Fibroblast of lung (primary cell): ENCODE measurements around the gene ZIM2. TPM values are rescaled to one million over a fixed set of nuclear protein-coding genes. Genes with fewer than 3 reads are reported as not detected.

Source experiments
- DNase-seq, 2 donors: peaks; one replicate each; pipeline versions ENCODE4 v3.0.0 to v3.0.0-alpha.2; 2010; ENCODE audit warnings: low read depth in 2 of 2
- H2AFZ ChIP-seq: 2 replicates; pipeline ENCODE4 v1.5.1; 2012; ENCODE audit warnings: low read length, control low read depth, inconsistent platforms
- H3K27ac ChIP-seq: 2 replicates; pipeline ENCODE4 v1.5.1; 2011; ENCODE audit warnings: low read length, control low read depth; ENCODE audit not compliant: insufficient read depth
- H3K27me3 ChIP-seq: 2 replicates; pipeline ENCODE4 v1.5.1; 2011; ENCODE audit warnings: mild to moderate bottlenecking, low read length; ENCODE audit not compliant: control insufficient read depth, insufficient read depth
- H3K36me3 ChIP-seq: 2 replicates; pipeline ENCODE4 v1.5.1; 2011; ENCODE audit warnings: low read length; ENCODE audit not compliant: control insufficient read depth, insufficient read depth
- H3K4me1 ChIP-seq: 2 replicates; pipeline ENCODE4 v1.5.1; 2011; ENCODE audit warnings: low read length; ENCODE audit not compliant: control insufficient read depth, insufficient read depth; ENCODE audit errors: extremely low read depth
- H3K4me2 ChIP-seq: 2 replicates; pipeline ENCODE4 v1.5.1; 2011; ENCODE audit warnings: low read length, control low read depth; ENCODE audit not compliant: insufficient read depth; ENCODE audit errors: extremely low read depth
- H3K4me3 ChIP-seq, 4 experiments: fragments of 200-600 bp in 1 of 4; sonication (generic) in 1 of 4; replicated peaks in 1 of 4; 2 replicates each; pipeline ENCODE4 v1.5.1; 2011 to 2016; ENCODE audit warnings: low read length in 4 of 4, low read depth in 3 of 4, mild to moderate bottlenecking in 3 of 4, control low read depth in 2 of 4, inconsistent platforms in 1 of 4, mixed read lengths in 1 of 4; ENCODE audit not compliant: insufficient read depth in 1 of 4; ENCODE audit errors: control extremely low read depth in 1 of 4
- H3K79me2 ChIP-seq: 2 replicates; pipeline ENCODE4 v1.5.1; 2012; ENCODE audit warnings: mild to moderate bottlenecking, low read length, inconsistent platforms; ENCODE audit not compliant: control insufficient read depth, insufficient read depth
- H3K9ac ChIP-seq: 2 replicates; pipeline ENCODE4 v1.5.1; 2011; ENCODE audit warnings: mild to moderate bottlenecking, low read length, control low read depth; ENCODE audit not compliant: insufficient read depth
- H3K9me3 ChIP-seq: 2 replicates; pipeline ENCODE4 v1.5.1; 2012; ENCODE audit warnings: low read depth, low read length; ENCODE audit not compliant: control insufficient read depth, insufficient read depth
- H4K20me1 ChIP-seq: 2 replicates; pipeline ENCODE4 v1.5.1; 2011; ENCODE audit warnings: low read length; ENCODE audit not compliant: control insufficient read depth, insufficient read depth; ENCODE audit errors: extremely low read depth
- CTCF ChIP-seq, 2 donors: IDR thresholded peaks in 1 of 2; conservative IDR thresholded peaks in 1 of 2; 1 replicate in 1 of 2; 2 replicates in 1 of 2; pipeline ENCODE4 v1.5.1; 2011 to 2012; ENCODE audit warnings: low read length in 2 of 2, control low read depth in 1 of 2, inconsistent platforms in 1 of 2, low read depth in 1 of 2, mild to moderate bottlenecking in 1 of 2
- EZH2 ChIP-seq: IDR thresholded peaks from 2 replicates; pipeline ENCODE4 v1.5.1; 2012; ENCODE audit warnings: low read length, control low read depth, mild to moderate bottlenecking; ENCODE audit errors: missing control alignments
- polyA plus RNA-seq, 2 donors: library from polyadenylated mRNA; depleted of rRNA in 1 of 2; stranded (reverse) in 1 of 2; unstranded in 1 of 2; fragments of >200 nt; gene quantifications; 2 replicates each; pipeline ENCODE4 v1.2.1, GENCODE V29; 2011 to 2012; ENCODE audit warnings: missing spikeins in 1 of 2
- total RNA-seq: library from RNA; depleted of rRNA; stranded (reverse); fragments of >200 nt; gene quantifications from 2 replicates; pipeline ENCODE4 v1.2.1, GENCODE V29; 2014

ZIM2 gene
- total and polyA plus RNA-seq, 2 donors (not counting 1 experiment from before 2014, with no cell fraction given): not detected

DNA sequence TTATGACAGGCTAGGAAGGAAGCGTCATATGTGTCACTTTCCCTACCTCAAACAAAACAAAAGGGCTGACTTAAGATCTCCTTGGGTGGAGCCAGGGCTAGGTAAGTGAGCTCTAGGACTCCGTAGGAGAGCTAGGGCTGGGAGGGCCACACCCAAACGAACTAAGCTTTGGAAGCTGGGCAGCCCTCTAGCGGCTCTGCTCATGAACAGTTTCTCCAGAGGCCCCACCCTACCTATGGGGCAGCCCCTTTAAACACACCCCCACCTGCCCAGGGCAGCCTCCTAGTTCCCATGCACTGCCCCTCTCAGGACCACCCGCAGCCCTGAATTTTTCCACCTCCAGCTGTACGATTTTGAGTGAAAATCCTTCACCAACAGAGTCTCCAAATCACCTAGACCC lies 3.5 kb downstream of the ZIM2 start:
- Histone ChIP-seq H3K4me1 (no peaks in the 10 kb centered on the region), H2AFZ (no peak overlapping the region), H3K27ac (no peak overlapping the region), H3K4me2 (no peak overlapping the region), H4K20me1 (no peaks in the 10 kb centered on the region), H3K9me3 (no peaks in the 10 kb centered on the region), H3K9ac (no peak overlapping the region), H3K36me3 (no peaks in the 10 kb centered on the region), H3K4me3 (peak overlapping the region in 1 of 4 experiments; percentile 12), H3K27me3 (no peaks in the 10 kb centered on the region), H3K79me2 (no peaks in the 10 kb centered on the region)
- no peak for DNase-seq
- TF ChIP-seq EZH2: no peak
- TF ChIP-seq CTCF (conservative IDR thresholded peaks at IDR 0.05 in 1 of 2, IDR thresholded peaks at IDR 0.05 in 1 of 2; ENCODE audit: low read depth in 1 of 2, low read length in 2 of 2): no peak

DNA sequence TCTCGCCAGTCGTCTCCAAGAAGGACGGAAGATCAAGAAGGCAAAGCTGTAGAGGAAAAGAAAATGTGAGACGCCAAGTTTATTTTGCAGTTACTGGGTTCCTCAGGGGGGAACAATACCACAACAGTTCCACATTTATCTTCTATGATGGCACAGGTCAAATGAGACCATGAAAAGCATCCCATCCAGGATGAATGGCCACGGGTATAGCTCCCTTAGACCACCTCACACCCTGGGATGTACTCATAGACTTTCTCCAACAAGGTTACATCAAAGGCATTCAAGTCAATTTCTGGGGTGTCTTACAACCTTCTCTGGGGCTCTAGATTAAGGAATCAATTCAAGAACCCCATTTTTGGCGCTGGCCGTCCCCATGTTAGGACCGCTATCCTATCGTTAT lies 4.5 kb downstream of the ZIM2 start:
- DNase-seq: no peak
- Histone ChIP-seq H3K27me3 (no peaks in the 10 kb centered on the region), H3K4me1 (no peaks in the 10 kb centered on the region), H3K27ac (no peak overlapping the region), H3K79me2 (no peaks in the 10 kb centered on the region), H4K20me1 (no peaks in the 10 kb centered on the region), H3K4me2 (no peak overlapping the region), H3K9me3 (no peaks in the 10 kb centered on the region), H3K36me3 (no peaks in the 10 kb centered on the region), H2AFZ (no peak overlapping the region), H3K4me3 (no peak overlapping the region), H3K9ac (no peak overlapping the region)
- no peak for TF ChIP-seq EZH2
- no peak for TF ChIP-seq CTCF (conservative IDR thresholded peaks at IDR 0.05 in 1 of 2, IDR thresholded peaks at IDR 0.05 in 1 of 2; ENCODE audit: low read depth in 1 of 2, low read length in 2 of 2)

DNA sequence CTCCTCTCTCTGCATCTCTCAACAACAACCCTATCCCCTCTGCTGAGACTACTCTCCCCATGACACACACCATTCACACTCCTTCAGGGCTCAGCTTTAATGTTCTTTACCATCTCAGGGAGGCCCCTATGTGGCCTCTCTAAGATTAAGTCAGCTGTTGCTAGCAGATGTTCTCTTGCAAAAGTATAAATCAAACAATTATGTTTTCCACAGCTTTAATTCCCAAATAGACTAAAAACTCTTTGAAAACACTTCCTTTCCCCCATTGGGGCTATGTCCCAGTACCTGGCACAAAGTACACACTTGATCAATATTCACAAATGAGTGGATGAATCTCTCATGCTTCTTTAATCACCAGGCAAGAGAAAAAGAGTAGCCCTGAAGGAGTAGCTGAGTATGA lies 5.1 kb downstream of the ZIM2 start:
- no peak overlapping the region for H3K4me3 ChIP-seq
- no peaks in the 10 kb centered on the region for H3K27me3 ChIP-seq
- no peaks in the 10 kb centered on the region for H3K36me3 ChIP-seq
- no peak overlapping the region for H3K27ac ChIP-seq
- no peak for TF ChIP-seq EZH2
- no peak for TF ChIP-seq CTCF (conservative IDR thresholded peaks at IDR 0.05 in 1 of 2, IDR thresholded peaks at IDR 0.05 in 1 of 2; ENCODE audit: low read depth in 1 of 2, low read length in 2 of 2)
- no peak overlapping the region for H2AFZ ChIP-seq
- no peaks in the 10 kb centered on the region for H3K4me1 ChIP-seq
- H3K79me2 ChIP-seq: no peaks in the 10 kb centered on the region
- H3K4me2 ChIP-seq: no peak overlapping the region
- DNase-seq: no peak
- no peak overlapping the region for H3K9ac ChIP-seq
- H3K9me3 ChIP-seq: no peaks in the 10 kb centered on the region
- H4K20me1 ChIP-seq: no peaks in the 10 kb centered on the region
